Hepatic stellate cell (primary cell): Measurements from ENCODE around the gene DNAH14.

Experiments
- DNase-seq: peaks from one replicate; pipeline ENCODE4 v3.0.0; 2011; ENCODE audit warnings: low spot score

The DNAH14 gene

GRCh38 chr1:225408249-225408648 lies 478.8 kb downstream of the DNAH14 start:
- DNase-seq: no peak

- DNase-seq: no peak
Observed at GRCh38 chr1:225409051-225409450, 479.6 kb downstream of the DNAH14 start.

GRCh38 chr1:225410036-225410435 lies 480.6 kb downstream of the DNAH14 start:
- no peak for DNase-seq

GRCh38 chr1:225412321-225412720 lies 482.8 kb downstream of the DNAH14 start:
- DNase-seq: no peak

GRCh38 chr1:225412803-225413351 lies 483.4 kb downstream of the DNAH14 start:
- DNase-seq: no peak

GRCh38 chr1:225413708-225414375 lies 484.4 kb downstream of the DNAH14 start:
- DNase-seq: no peak

- no peak for DNase-seq
Observed at GRCh38 chr1:225415307-225415706, 485.8 kb downstream of the DNAH14 start.

- no peak for DNase-seq
Observed at GRCh38 chr1:225415967-225416745, 486.7 kb downstream of the DNAH14 start.

- no peak for DNase-seq
Observed at GRCh38 chr1:225418059-225418458, 488.6 kb downstream of the DNAH14 start.

GRCh38 chr1:225418598-225418997 lies 489.1 kb downstream of the DNAH14 start:
- no peak for DNase-seq

- no peak for DNase-seq
Observed at GRCh38 chr1:225422031-225422605, 492.6 kb downstream of the DNAH14 start.

- DNase-seq: no peak
Observed at GRCh38 chr1:225422795-225423517, 493.5 kb downstream of the DNAH14 start.

- DNase-seq: no peak
Observed at GRCh38 chr1:225423518-225423855, 494.0 kb downstream of the DNAH14 start.

- peak; percentile 54 for DNase-seq
Observed at GRCh38 chr1:225424562-225425200, 495.2 kb downstream of the DNAH14 start.

- DNase-seq: peak; percentile 38
Observed at GRCh38 chr1:225425201-225425786, 495.8 kb downstream of the DNAH14 start.

- peak; percentile 29 for DNase-seq
Observed at GRCh38 chr1:225426395-225427234, 497.1 kb downstream of the DNAH14 start.

- no peak for DNase-seq
Observed at GRCh38 chr1:225427235-225428067, 498.0 kb downstream of the DNAH14 start, which contains the start of gene LBR. TSS of gene LBR (minus strand) at chr1:225428038. CDS start at chr1:225424075, 3,963 bp downstream.

GRCh38 chr1:225428068-225428880 lies 498.8 kb downstream of the DNAH14 start:
- peak; percentile 96 for DNase-seq
